Caco-2 (cell line): ENCODE data around the gene CEP350. TPM values are rescaled to one million over a fixed set of nuclear protein-coding genes. Genes with fewer than 3 reads are reported as not detected.

ENCODE experiments used
- BruUV-seq: library from RNA; stranded (reverse); fragments of 400-500 nt; replicated peaks from 2 replicates; lab custom pipeline; 2021; lab: Mats Ljungman, UMichigan
- CTCF ChIA-PET: fragments of 300-600 bp; sonication (Branson Sonifier 250); formaldehyde crosslinking; loops from one replicate; lab custom pipeline; 2022; ENCODE audit warnings: antibody characterized with exemption; lab: Charles Lee
- POLR2A ChIA-PET: fragments of 300-600 bp; sonication (Branson Sonifier 250); formaldehyde crosslinking; loops from one replicate; lab custom pipeline; 2022; ENCODE audit warnings: antibody characterized with exemption; lab: Charles Lee
- DNase-seq, 2 experiments: peaks; one replicate each; pipeline versions ENCODE4 v3.0.0 to v3.0.0-alpha.2; 2020 to 2022
- H3K27me3 ChIP-seq: replicated peaks from 2 replicates; pipeline ENCODE4 v1.6.0; 2011; ENCODE audit warnings: low read length; ENCODE audit not compliant: control insufficient read depth, insufficient read depth
- H3K36me3 ChIP-seq: 2 replicates; pipeline ENCODE4 v1.5.1; 2011; ENCODE audit warnings: low read length; ENCODE audit not compliant: control insufficient read depth, insufficient read depth
- H3K4me1 ChIP-seq: fragments of 250-450 bp; sonication (Bioruptor Pico); 2 replicates; pipeline ENCODE4 v1.5.1; 2020; ENCODE audit warnings: mild to moderate bottlenecking
- H3K4me3 ChIP-seq: 2 replicates; pipeline ENCODE4 v1.5.1; 2011; ENCODE audit warnings: low read depth, mild to moderate bottlenecking, control low read depth, low read length
- H3K9me3 ChIP-seq: fragments of 250-450 bp; sonication (Bioruptor Pico); 2 replicates; pipeline ENCODE4 v1.5.1; 2020; ENCODE audit warnings: mild to moderate bottlenecking, moderate library complexity
- H3K27ac Mint-ChIP-seq: one replicate; pipeline ENCODE4 v1.8.0; 2022; ENCODE audit warnings: mixed read lengths; ENCODE audit not compliant: unreplicated experiment
- H3K27me3 Mint-ChIP-seq: one replicate; pipeline ENCODE4 v1.8.0; 2022; ENCODE audit warnings: mixed read lengths; ENCODE audit not compliant: insufficient read depth, unreplicated experiment
- H3K36me3 Mint-ChIP-seq: one replicate; pipeline ENCODE4 v1.8.0; 2022; ENCODE audit warnings: mild to moderate bottlenecking, mixed read lengths; ENCODE audit not compliant: insufficient read depth, unreplicated experiment
- H3K4me1 Mint-ChIP-seq: one replicate; pipeline ENCODE4 v1.8.0; 2022; ENCODE audit warnings: low read depth, mixed read lengths; ENCODE audit not compliant: unreplicated experiment
- H3K4me3 Mint-ChIP-seq: one replicate; pipeline ENCODE4 v1.8.0; 2022; ENCODE audit warnings: mild to moderate bottlenecking, moderate library complexity, mixed read lengths; ENCODE audit not compliant: unreplicated experiment
- H3K9me3 Mint-ChIP-seq: one replicate; pipeline ENCODE4 v1.8.0; 2022; ENCODE audit warnings: mixed read lengths; ENCODE audit not compliant: unreplicated experiment
- intact Hi-C: fragments of 100-400 bp; cut with micrococcal nuclease; formaldehyde crosslinking; loops from one replicate; pipeline ENCODE4 v1.10.0; 2022; ENCODE audit not compliant: unreplicated experiment
- total RNA-seq: library from RNA; stranded (reverse); gene quantifications from 2 replicates; pipeline ENCODE4 v1.2.3, GENCODE V29; 2022
- TF ChIP-seq, protein P1 (sequence below), 2 experiments: fragments of 200-600 bp in 1 of 2; IDR thresholded peaks; 1 replicate in 1 of 2; 2 replicates in 1 of 2; pipeline versions ENCODE4 v1.5.1 to v1.8.0; 2011 to 2022; ENCODE audit warnings: antibody characterized with exemption in 1 of 2, control low read depth in 1 of 2, inconsistent platforms in 1 of 2, low read depth in 1 of 2, low read length in 1 of 2, mild to moderate bottlenecking in 1 of 2, moderate library complexity in 1 of 2; ENCODE audit not compliant: insufficient read depth in 1 of 2, severe bottlenecking in 1 of 2, unreplicated experiment in 1 of 2

CEP350 gene
- total RNA-seq, 1 experiment from 2014 or later, result 43.5 TPM

DNA sequence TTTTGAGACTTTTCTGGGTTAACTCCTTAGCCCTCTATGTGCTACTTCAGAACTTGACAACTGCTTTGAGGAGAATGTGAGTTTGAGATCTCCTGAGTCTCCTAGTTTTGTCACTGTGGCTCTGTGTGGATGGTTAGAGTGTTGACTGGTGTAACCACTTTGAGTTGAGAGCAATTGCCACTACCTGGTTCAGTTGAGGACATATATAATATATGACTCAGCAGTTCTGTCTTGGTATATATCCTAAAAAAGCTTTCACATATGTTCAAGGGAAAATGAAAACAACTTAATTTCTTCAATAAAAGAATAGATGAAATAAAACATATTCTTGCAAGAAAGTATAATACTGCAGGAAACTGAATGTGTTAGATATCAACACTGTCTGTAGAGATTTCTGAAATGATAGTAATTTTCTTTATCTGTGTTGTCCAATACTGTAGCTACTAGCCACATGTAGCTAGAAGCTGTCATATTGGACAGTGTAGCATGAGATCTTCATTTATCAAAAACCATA, 103.3 kb downstream of the CEP350 start:
- Mint-ChIP-seq H3K4me1 (peaks cover 10% of the 10 kb centered on the region), H3K36me3 (peaks cover 21% of the 10 kb centered on the region), H3K27me3 (no peaks in the 10 kb centered on the region), H3K9me3 (no peaks in the 10 kb centered on the region), H3K4me3 (no peak overlapping the region), H3K27ac (no peak overlapping the region)
- Histone ChIP-seq H3K27me3 (no peaks in the 10 kb centered on the region), H3K4me3 (no peak overlapping the region), H3K36me3 (no peaks in the 10 kb centered on the region), H3K9me3 (no peaks in the 10 kb centered on the region), H3K4me1 (no peaks in the 10 kb centered on the region)
- DNase-seq, result no peak
- intact Hi-C loops, result no loop called here
- CTCF ChIA-PET, result no interaction called here
- TF ChIP-seq, protein P1, sequence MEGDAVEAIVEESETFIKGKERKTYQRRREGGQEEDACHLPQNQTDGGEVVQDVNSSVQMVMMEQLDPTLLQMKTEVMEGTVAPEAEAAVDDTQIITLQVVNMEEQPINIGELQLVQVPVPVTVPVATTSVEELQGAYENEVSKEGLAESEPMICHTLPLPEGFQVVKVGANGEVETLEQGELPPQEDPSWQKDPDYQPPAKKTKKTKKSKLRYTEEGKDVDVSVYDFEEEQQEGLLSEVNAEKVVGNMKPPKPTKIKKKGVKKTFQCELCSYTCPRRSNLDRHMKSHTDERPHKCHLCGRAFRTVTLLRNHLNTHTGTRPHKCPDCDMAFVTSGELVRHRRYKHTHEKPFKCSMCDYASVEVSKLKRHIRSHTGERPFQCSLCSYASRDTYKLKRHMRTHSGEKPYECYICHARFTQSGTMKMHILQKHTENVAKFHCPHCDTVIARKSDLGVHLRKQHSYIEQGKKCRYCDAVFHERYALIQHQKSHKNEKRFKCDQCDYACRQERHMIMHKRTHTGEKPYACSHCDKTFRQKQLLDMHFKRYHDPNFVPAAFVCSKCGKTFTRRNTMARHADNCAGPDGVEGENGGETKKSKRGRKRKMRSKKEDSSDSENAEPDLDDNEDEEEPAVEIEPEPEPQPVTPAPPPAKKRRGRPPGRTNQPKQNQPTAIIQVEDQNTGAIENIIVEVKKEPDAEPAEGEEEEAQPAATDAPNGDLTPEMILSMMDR (IDR thresholded peaks at IDR 0.05; ENCODE audit: insufficient read depth in 1 of 2, low read depth in 1 of 2, low read length in 1 of 2, severe bottlenecking in 1 of 2, unreplicated experiment in 1 of 2), result no peak
- BruUV-seq, result no TSS peak
- POLR2A ChIA-PET, result no interaction called here

DNA sequence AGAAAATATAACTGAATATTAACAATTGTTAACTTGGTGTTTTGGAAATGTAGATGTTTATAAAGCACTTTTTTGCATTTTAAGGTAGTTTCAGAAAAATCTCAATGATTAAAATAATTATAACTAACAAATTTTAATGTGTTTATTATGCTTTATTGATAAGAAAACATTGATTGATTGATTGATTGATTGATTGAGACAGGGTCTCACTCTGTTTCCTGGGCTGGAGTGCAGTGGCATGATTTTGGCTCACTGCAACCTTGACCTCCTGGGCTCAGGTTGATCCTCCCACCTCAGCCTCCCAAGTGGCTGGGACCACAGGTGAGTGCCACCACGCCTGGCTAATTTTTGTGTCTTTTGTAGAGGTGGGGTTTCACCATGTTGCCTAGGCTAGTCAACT, 106.4 kb downstream of the CEP350 start:
- DNase-seq, result no peak
- no peaks in the 10 kb centered on the region for H3K27me3 ChIP-seq
- BruUV-seq, result no TSS peak
- POLR2A ChIA-PET, result no interaction called here
- H3K36me3 ChIP-seq, result peaks cover 2% of the 10 kb centered on the region; the same call in 1 of the 2 replicates
- H3K9me3 ChIP-seq, result no peaks in the 10 kb centered on the region
- H3K4me1 ChIP-seq, result no peaks in the 10 kb centered on the region
- no peaks in the 10 kb centered on the region for H3K9me3 Mint-ChIP-seq
- H3K4me3 ChIP-seq, result no peak overlapping the region
- no peak overlapping the region for H3K27ac Mint-ChIP-seq
- H3K36me3 Mint-ChIP-seq, result peaks cover 29% of the 10 kb centered on the region
- TF ChIP-seq, protein P1 (IDR thresholded peaks at IDR 0.05; ENCODE audit: insufficient read depth in 1 of 2, low read depth in 1 of 2, low read length in 1 of 2, severe bottlenecking in 1 of 2, unreplicated experiment in 1 of 2), result no peak
- intact Hi-C loops, result no loop called here
- no peaks in the 10 kb centered on the region for H3K4me1 Mint-ChIP-seq
- no peak overlapping the region for H3K4me3 Mint-ChIP-seq
- CTCF ChIA-PET, result no interaction called here
- no peaks in the 10 kb centered on the region for H3K27me3 Mint-ChIP-seq

DNA sequence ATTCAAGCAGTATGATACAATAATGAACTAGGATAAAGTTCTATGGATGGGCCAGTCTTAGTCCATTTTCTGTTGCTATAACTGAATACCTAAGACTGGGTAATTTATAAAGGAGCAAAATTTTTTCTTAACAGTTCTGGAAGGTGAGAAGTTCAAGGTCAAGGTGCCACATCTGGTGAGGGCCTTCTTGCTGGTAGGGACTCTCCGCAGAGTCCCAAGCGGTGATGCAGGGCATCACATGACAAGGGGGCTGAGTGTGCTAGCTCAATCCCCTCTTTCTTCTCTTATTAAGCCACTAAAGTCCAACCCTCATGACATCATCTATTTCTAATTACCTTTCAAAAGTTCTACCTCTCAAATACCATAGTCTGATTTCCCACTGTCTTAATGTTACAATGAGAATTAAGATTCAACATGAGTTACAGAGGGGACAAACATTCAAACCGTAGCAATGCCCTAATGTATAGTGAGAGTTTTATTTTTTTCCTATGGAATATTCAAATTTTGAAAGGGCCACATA, 107.9 kb downstream of the CEP350 start:
- Mint-ChIP-seq H3K36me3 (peaks cover 33% of the 10 kb centered on the region), H3K4me3 (no peak overlapping the region), H3K9me3 (no peaks in the 10 kb centered on the region), H3K4me1 (no peaks in the 10 kb centered on the region), H3K27me3 (no peaks in the 10 kb centered on the region), H3K27ac (no peak overlapping the region)
- ChIA-PET POLR2A (no interaction called here), CTCF (no interaction called here)
- Histone ChIP-seq H3K4me1 (no peaks in the 10 kb centered on the region), H3K27me3 (no peaks in the 10 kb centered on the region), H3K9me3 (no peaks in the 10 kb centered on the region), H3K36me3 (peaks cover 2% of the 10 kb centered on the region; the same call in 1 of the 2 replicates), H3K4me3 (no peak overlapping the region)
- intact Hi-C loops, result no loop called here
- BruUV-seq, result no TSS peak
- no peak for DNase-seq
- TF ChIP-seq, protein P1 (IDR thresholded peaks at IDR 0.05; ENCODE audit: insufficient read depth in 1 of 2, low read depth in 1 of 2, low read length in 1 of 2, severe bottlenecking in 1 of 2, unreplicated experiment in 1 of 2), result no peak
